Activated naive CD4-positive, alpha-beta T cell treated with anti-CD3 and anti-CD28 coated beads, Interleukin-2, amount 50 U/mL, for 24 hours (primary cell): ENCODE measurements around the gene BTN2A1.
"Not testable (repeated sequence)": the region's sequence is repeated elsewhere in the genome, so short reads cannot be mapped to it uniquely, and the experiment has no call there.

Experiments
- H3K27ac Mint-ChIP-seq: one replicate; pipeline ENCODE4 v1.8.0; 2021; ENCODE audit warnings: mild to moderate bottlenecking, mixed read lengths
- H3K27me3 Mint-ChIP-seq: one replicate; pipeline ENCODE4 v1.8.0; 2021; ENCODE audit warnings: mixed read lengths
- H3K36me3 Mint-ChIP-seq: one replicate; pipeline ENCODE4 v1.8.0; 2021; ENCODE audit warnings: mixed read lengths
- H3K4me1 Mint-ChIP-seq: one replicate; pipeline ENCODE4 v1.8.0; 2021; ENCODE audit warnings: mixed read lengths
- H3K4me3 Mint-ChIP-seq: one replicate; pipeline ENCODE4 v1.8.0; 2021; ENCODE audit warnings: mild to moderate bottlenecking, mixed read lengths
- H3K9me3 Mint-ChIP-seq: one replicate; pipeline ENCODE4 v1.8.0; 2021; ENCODE audit warnings: mixed read lengths

BTN2A1 gene

GRCh38 chr6:26426691-26427450 is 30.9 kb upstream of the BTN2A1 start:
- no peaks in the 10 kb centered on the region for H3K9me3 Mint-ChIP-seq
- H3K4me3 Mint-ChIP-seq, result no peak overlapping the region
- H3K36me3 Mint-ChIP-seq, result no peaks in the 10 kb centered on the region
- H3K27ac Mint-ChIP-seq, result no peak overlapping the region
- H3K4me1 Mint-ChIP-seq, result no peaks in the 10 kb centered on the region
- H3K27me3 Mint-ChIP-seq, result no peaks in the 10 kb centered on the region

DNA sequence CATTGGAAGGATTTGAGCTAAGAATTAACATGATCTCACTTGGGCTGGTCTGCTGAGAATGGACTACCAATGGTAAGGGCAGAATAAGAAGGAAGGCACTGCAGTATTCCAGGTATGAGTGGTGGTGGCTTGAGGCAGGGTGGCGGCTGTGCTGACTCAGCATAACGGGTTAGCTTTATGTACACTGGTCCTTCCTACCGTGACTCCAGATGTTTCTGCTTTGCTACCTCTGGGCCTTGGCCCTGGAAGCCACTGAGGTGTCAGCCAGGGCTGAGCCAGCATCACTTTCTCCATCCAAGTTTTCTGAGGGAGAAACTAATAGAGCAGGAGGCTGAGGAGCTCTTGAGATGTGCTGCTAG is 30.3 kb upstream of the BTN2A1 start:
- Mint-ChIP-seq H3K4me1 (no peaks in the 10 kb centered on the region), H3K27me3 (no peaks in the 10 kb centered on the region), H3K27ac (no peak overlapping the region), H3K4me3 (no peak overlapping the region), H3K36me3 (no peaks in the 10 kb centered on the region), H3K9me3 (no peaks in the 10 kb centered on the region)

DNA sequence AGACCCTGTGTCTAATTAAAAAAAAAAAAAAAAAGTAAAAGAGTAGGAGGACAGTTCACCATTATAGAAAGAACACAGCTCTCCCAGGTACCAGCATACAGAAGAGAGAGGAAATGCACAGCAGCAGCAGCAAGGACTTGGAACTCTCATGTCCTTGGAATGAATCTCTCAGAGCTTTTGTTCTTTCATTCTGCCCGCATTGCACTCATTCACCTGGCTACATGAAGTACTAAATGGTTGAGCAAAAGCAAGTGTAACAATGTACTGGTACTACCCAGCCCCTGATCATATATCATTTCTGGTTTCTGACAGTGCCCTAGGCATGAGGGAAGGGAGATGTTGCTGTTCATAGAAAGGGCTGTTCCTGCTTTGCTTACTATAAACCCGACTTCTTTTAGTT is 29.5 kb upstream of the BTN2A1 start:
- H3K4me3 Mint-ChIP-seq, result no peak overlapping the region
- no peaks in the 10 kb centered on the region for H3K9me3 Mint-ChIP-seq
- no peaks in the 10 kb centered on the region for H3K36me3 Mint-ChIP-seq
- H3K4me1 Mint-ChIP-seq, result no peaks in the 10 kb centered on the region
- no peak overlapping the region for H3K27ac Mint-ChIP-seq
- no peaks in the 10 kb centered on the region for H3K27me3 Mint-ChIP-seq

GRCh38 chr6:26430787-26431186 is 27.0 kb upstream of the BTN2A1 start:
- H3K27ac Mint-ChIP-seq, result no peak overlapping the region
- H3K36me3 Mint-ChIP-seq, result peaks cover 4% of the 10 kb centered on the region
- peaks cover 10% of the 10 kb centered on the region for H3K9me3 Mint-ChIP-seq
- H3K4me3 Mint-ChIP-seq, result no peak overlapping the region
- H3K4me1 Mint-ChIP-seq, result no peaks in the 10 kb centered on the region
- H3K27me3 Mint-ChIP-seq, result no peaks in the 10 kb centered on the region

GRCh38 chr6:26431258-26432172 is 26.2 kb upstream of the BTN2A1 start:
- H3K27ac Mint-ChIP-seq, result no peak overlapping the region
- H3K4me1 Mint-ChIP-seq, result no peaks in the 10 kb centered on the region
- peaks cover 10% of the 10 kb centered on the region for H3K9me3 Mint-ChIP-seq
- H3K36me3 Mint-ChIP-seq, result peaks cover 4% of the 10 kb centered on the region
- H3K4me3 Mint-ChIP-seq, result no peak overlapping the region
- no peaks in the 10 kb centered on the region for H3K27me3 Mint-ChIP-seq

GRCh38 chr6:26432627-26433201 is 25.0 kb upstream of the BTN2A1 start:
- H3K9me3 Mint-ChIP-seq, result peaks cover 10% of the 10 kb centered on the region
- H3K27ac Mint-ChIP-seq, result no peak overlapping the region
- H3K4me1 Mint-ChIP-seq, result no peaks in the 10 kb centered on the region
- no peak overlapping the region for H3K4me3 Mint-ChIP-seq
- H3K36me3 Mint-ChIP-seq, result peaks cover 4% of the 10 kb centered on the region
- H3K27me3 Mint-ChIP-seq, result no peaks in the 10 kb centered on the region

GRCh38 chr6:26433680-26434079 is 24.1 kb upstream of the BTN2A1 start:
- not testable (repeated sequence) for H3K9me3 Mint-ChIP-seq, H3K27ac Mint-ChIP-seq, H3K36me3 Mint-ChIP-seq

GRCh38 chr6:26436018-26436417 is 21.7 kb upstream of the BTN2A1 start:
- Mint-ChIP-seq H3K4me1 (peaks cover 16% of the 10 kb centered on the region), H3K36me3 (peaks cover 4% of the 10 kb centered on the region), H3K4me3 (no peak overlapping the region), H3K9me3 (peaks cover 10% of the 10 kb centered on the region), H3K27me3 (no peaks in the 10 kb centered on the region), H3K27ac (no peak overlapping the region)

More at GRCh38 chr6:26433680-26434079, 24.1 kb upstream of the BTN2A1 start:
- not testable (repeated sequence) for H3K27me3 Mint-ChIP-seq, H3K4me1 Mint-ChIP-seq, H3K4me3 Mint-ChIP-seq

DNA sequence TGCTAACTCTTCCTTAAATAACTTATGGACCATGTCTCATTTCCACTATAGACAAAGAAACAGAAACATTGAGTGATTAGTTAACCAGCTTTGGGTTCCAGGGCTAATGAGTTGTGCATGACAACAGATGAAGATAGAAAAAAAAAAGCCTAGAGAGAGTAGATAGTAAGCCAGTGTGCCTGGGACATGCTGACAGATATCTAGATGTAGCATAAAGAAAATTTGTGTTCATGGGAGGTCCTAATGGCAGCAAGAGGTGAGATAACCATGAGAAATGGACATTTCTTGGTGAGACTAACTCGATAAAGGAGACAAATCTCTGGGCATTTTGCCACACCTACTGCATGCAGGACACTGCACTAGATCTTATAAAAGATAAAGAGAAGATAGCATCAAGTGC is 20.2 kb upstream of the BTN2A1 start:
- H3K4me3 Mint-ChIP-seq, result no peak overlapping the region
- H3K9me3 Mint-ChIP-seq, result peaks cover 10% of the 10 kb centered on the region
- no peak overlapping the region for H3K27ac Mint-ChIP-seq
- H3K27me3 Mint-ChIP-seq, result no peaks in the 10 kb centered on the region
- H3K4me1 Mint-ChIP-seq, result peaks cover 27% of the 10 kb centered on the region
- H3K36me3 Mint-ChIP-seq, result peaks cover 4% of the 10 kb centered on the region

DNA sequence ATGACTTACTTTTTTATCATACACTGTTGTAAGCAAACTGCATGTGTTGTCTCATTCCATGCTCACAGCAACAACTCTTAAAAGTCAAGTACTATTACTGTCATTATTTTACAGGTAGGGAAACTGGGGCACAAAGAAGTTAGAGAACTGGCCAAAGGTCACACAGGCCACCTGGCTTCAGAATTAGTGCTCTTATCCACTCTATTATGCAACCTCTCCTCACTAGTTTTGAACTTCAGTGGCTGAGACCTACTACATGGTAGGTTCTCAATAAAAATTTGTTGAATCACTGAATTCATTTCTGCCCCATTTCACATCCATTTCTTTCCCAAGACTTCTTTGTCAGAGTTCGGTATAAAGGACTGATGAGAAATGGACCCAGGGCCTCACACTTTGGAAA is 19.8 kb upstream of the BTN2A1 start:
- no peak overlapping the region for H3K4me3 Mint-ChIP-seq
- peaks cover 10% of the 10 kb centered on the region for H3K9me3 Mint-ChIP-seq
- no peaks in the 10 kb centered on the region for H3K27me3 Mint-ChIP-seq
- H3K36me3 Mint-ChIP-seq, result peaks cover 6% of the 10 kb centered on the region
- H3K4me1 Mint-ChIP-seq, result peaks cover 31% of the 10 kb centered on the region
- no peak overlapping the region for H3K27ac Mint-ChIP-seq

- Mint-ChIP-seq H3K36me3 (peaks cover 5% of the 10 kb centered on the region), H3K4me3 (peak overlapping the region; percentile 99)
Measured at GRCh38 chr6:26439151-26440125, 18.3 kb upstream of the BTN2A1 start.

GRCh38 chr6:26440977-26441358 is 16.8 kb upstream of the BTN2A1 start:
- no peaks in the 10 kb centered on the region for H3K27me3 Mint-ChIP-seq
- no peaks in the 10 kb centered on the region for H3K9me3 Mint-ChIP-seq
- peaks cover 9% of the 10 kb centered on the region for H3K36me3 Mint-ChIP-seq
- peaks cover 58% of the 10 kb centered on the region for H3K4me1 Mint-ChIP-seq
- peak overlapping the region; percentile 99 for H3K27ac Mint-ChIP-seq
- peak overlapping the region; percentile 99 for H3K4me3 Mint-ChIP-seq

More at GRCh38 chr6:26439151-26440125, 18.3 kb upstream of the BTN2A1 start:
- H3K9me3 Mint-ChIP-seq, result peaks cover 3% of the 10 kb centered on the region
- H3K4me1 Mint-ChIP-seq, result peaks cover 42% of the 10 kb centered on the region
- H3K27me3 Mint-ChIP-seq, result no peaks in the 10 kb centered on the region
- peak overlapping the region; percentile 99 for H3K27ac Mint-ChIP-seq

GRCh38 chr6:26441977-26442376 is 15.8 kb upstream of the BTN2A1 start:
- Mint-ChIP-seq H3K4me1 (peaks cover 68% of the 10 kb centered on the region), H3K4me3 (peak overlapping the region; percentile 99), H3K9me3 (no peaks in the 10 kb centered on the region)

GRCh38 chr6:26445934-26446667 is 11.7 kb upstream of the BTN2A1 start:
- Mint-ChIP-seq H3K4me1 (peaks cover 67% of the 10 kb centered on the region), H3K9me3 (no peaks in the 10 kb centered on the region), H3K27ac (peak overlapping the region; percentile 61), H3K36me3 (peaks cover 25% of the 10 kb centered on the region), H3K4me3 (peak overlapping the region; percentile 20), H3K27me3 (no peaks in the 10 kb centered on the region)

More at GRCh38 chr6:26441977-26442376, 15.8 kb upstream of the BTN2A1 start:
- H3K36me3 Mint-ChIP-seq, result peaks cover 11% of the 10 kb centered on the region
- H3K27me3 Mint-ChIP-seq, result no peaks in the 10 kb centered on the region
- peak overlapping the region; percentile 56 for H3K27ac Mint-ChIP-seq
